Peyer's patch (tissue), 4 donors: Measurements from ENCODE around the gene GPR183.

Experiments used
- POLR2A ChIP-seq, 2 donors: fragments of 450-650 bp; IDR thresholded peaks; one replicate each; pipeline ENCODE4 v1.5.1; 2017; ENCODE audit warnings: antibody characterized with exemption in 2 of 2, mild to moderate bottlenecking in 2 of 2, moderate library complexity in 2 of 2
- TF ChIP-seq, protein P1 (sequence below), 6 experiments: fragments of 450-650 bp in 4 of 6; fragments of 200-600 bp in 2 of 6; sonication (generic) in 1 of 6; IDR thresholded peaks; one replicate each; pipeline ENCODE4 v1.5.1; 2017 to 2019; ENCODE audit warnings: antibody characterized with exemption in 6 of 6, mild to moderate bottlenecking in 3 of 6, moderate library complexity in 1 of 6

DNA sequence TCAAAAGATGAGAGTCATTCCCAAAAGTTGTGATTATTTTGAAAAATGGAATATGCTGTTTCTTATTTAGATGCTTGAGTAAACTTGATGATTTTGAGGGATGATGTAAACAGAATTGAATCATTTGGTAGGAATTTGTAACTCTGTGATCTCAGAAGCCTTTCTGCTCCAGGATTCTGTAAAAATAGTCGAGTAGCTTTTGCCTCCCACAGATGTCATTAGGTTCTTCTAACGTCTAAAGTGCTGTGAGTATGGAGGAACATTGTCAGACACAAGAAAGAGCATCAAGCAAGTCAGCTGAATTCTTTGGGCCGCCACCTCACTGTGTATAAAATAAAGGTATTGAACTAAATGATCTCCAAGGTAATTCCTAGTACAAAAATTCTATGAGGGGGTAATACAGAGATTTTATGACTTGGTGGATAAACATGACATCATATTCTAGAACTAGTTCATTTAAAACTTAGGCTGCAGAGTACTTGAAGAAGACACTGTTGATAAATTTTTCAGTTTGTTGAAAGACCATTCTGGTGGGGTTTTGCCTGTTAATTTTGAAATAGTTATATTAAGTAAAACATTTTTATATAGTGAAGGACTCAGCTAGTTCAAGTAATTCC is 1.4 kb upstream of the GPR183 start:
- TF ChIP-seq, protein P1, sequence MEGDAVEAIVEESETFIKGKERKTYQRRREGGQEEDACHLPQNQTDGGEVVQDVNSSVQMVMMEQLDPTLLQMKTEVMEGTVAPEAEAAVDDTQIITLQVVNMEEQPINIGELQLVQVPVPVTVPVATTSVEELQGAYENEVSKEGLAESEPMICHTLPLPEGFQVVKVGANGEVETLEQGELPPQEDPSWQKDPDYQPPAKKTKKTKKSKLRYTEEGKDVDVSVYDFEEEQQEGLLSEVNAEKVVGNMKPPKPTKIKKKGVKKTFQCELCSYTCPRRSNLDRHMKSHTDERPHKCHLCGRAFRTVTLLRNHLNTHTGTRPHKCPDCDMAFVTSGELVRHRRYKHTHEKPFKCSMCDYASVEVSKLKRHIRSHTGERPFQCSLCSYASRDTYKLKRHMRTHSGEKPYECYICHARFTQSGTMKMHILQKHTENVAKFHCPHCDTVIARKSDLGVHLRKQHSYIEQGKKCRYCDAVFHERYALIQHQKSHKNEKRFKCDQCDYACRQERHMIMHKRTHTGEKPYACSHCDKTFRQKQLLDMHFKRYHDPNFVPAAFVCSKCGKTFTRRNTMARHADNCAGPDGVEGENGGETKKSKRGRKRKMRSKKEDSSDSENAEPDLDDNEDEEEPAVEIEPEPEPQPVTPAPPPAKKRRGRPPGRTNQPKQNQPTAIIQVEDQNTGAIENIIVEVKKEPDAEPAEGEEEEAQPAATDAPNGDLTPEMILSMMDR (IDR thresholded peaks at IDR 0.05), result no peak
- no peak for TF ChIP-seq POLR2A (IDR thresholded peaks at IDR 0.05)
